KOPT-K1 (cell line): Measurements from ENCODE around the gene TBC1D22A.
"Not testable (repeated sequence)": the region's sequence is repeated elsewhere in the genome, so short reads cannot be mapped to it uniquely, and the experiment has no call there.

ENCODE experiments used
- H3K27ac ChIP-seq: fragments of 200-600 bp; sonication (generic); 2 replicates; pipeline ENCODE4 v1.5.1; 2016; ENCODE audit warnings: antibody characterized with exemption, mild to moderate bottlenecking, low read depth, low read length; ENCODE audit not compliant: poor library complexity, severe bottlenecking
- H3K36me3 ChIP-seq: fragments of 200-600 bp; sonication (generic); 2 replicates; pipeline ENCODE4 v1.5.1; 2017; ENCODE audit warnings: antibody characterized with exemption, mild to moderate bottlenecking, low read length, moderate library complexity; ENCODE audit not compliant: insufficient read depth
- H3K9me3 ChIP-seq: fragments of 200-600 bp; sonication (generic); 2 replicates; pipeline ENCODE4 v1.5.1; 2017; ENCODE audit warnings: antibody characterized with exemption, low read length, mild to moderate bottlenecking; ENCODE audit not compliant: insufficient read depth, poor library complexity, severe bottlenecking

Gene TBC1D22A

DNA sequence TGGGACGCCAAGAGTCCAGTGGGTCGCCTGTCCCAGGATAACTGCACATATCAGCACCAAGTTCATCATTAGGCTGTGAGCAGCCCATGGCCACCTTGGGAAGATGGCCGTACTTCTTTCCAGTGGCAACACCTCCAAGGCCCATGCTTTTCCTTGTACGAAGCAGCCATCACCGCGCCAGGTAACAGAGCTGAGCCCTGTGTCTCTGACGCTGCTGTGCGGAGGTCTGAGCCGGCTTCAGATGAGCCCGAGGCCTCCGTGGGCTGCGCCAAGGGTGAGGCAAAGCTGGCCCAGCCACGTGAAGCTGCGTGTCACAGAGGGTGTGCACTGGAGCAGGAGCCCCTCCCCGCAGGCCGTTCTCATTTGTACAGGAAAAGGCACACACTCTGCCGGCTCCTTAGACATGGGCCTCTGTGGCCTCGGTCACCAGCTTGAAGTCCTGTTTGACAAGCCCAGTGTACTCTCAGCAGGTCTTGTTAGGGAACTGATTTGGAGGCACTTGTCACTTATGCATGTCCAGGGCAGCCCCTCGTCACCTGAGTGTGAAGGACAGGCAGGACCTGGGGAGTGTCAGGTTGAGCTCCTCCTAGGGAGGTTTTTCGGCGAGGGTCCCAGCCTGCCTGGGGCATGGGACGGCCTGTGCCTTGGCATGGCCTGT lies 401.5 kb downstream of the TBC1D22A start:
- peaks cover 9% of the 10 kb centered on the region; the same call in 1 of the 2 replicates for H3K36me3 ChIP-seq
- H3K9me3 ChIP-seq, result peaks cover 7% of the 10 kb centered on the region
- no peak overlapping the region for H3K27ac ChIP-seq

DNA sequence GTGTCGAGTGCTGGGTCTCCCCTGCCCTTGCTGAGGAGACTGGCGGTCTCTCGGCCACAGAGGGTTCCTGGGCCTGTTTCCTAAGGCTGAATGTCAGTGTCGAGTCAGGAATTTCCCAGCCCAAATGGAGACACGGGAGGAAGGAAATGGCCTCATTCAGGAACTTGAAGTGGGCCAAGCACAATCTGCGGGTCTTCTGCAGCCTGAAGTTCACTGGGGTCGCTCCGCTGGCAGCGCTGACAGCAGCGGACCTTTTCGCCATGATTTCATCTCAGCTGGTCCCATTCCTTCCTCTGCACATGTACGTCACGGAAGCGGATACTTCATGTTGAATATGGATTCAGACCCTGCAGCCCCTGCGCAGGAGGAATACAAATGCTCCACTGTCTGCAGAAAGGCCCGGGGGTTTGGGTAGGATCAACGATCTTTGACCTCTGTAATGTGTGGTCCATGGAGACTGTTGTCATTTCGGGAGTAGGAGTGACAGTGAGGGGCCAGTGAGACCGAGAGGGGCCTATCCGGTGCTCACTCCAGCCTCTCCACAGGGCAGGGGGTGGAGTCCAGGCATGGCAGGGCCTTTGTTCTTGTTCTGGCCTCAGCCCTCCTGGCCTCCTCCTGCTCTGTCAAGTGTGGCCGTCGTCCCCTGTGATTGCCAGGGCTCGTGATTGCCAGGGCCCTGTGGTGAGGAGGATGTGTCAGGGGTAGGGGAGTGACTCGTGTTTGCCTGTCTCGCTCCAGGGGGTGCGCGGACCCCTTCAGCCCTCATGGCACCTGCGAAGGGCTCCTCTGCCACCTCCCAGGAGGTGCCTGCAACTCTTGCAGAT lies 402.3 kb downstream of the TBC1D22A start:
- H3K27ac ChIP-seq, result no peak overlapping the region
- H3K9me3 ChIP-seq, result peaks cover 7% of the 10 kb centered on the region
- peaks cover 1% of the 10 kb centered on the region; the same call in 1 of the 2 replicates for H3K36me3 ChIP-seq

DNA sequence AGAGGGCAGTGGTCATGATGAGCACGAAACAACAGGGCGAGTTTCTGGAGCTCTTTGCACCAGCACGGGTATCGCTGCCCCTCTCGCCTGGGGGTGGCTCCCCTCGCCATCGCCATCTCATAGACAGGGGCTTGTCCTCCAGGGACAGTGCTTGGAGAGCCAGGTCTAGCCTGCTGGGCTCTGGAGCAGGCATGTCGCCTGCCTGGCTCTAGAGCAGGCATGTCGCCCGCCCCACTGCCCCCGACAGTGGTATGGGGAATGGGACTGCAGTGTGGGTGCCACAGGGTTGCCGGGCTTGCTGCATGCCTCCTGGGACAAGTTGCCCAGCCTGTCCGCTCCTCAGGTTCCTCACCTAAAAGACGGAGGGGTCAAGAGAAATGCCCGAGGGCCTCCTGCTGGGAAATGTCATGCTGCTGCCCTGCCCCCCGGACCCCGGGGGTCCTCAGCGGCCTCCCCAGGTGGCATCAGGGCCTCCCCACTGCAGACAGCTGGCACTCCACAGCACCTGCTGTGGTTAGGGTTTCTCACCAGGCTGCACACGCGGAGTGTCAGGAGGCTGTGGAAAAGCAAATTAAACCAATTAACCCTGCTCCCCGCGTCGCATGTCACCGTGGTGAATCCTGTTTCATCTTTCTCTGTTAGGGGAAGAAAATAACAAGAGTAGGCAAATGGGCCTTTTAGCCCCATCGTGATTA lies 403.0 kb downstream of the TBC1D22A start:
- no peak overlapping the region for H3K27ac ChIP-seq
- H3K9me3 ChIP-seq, result peaks cover 7% of the 10 kb centered on the region
- H3K36me3 ChIP-seq, result no peaks in the 10 kb centered on the region

DNA sequence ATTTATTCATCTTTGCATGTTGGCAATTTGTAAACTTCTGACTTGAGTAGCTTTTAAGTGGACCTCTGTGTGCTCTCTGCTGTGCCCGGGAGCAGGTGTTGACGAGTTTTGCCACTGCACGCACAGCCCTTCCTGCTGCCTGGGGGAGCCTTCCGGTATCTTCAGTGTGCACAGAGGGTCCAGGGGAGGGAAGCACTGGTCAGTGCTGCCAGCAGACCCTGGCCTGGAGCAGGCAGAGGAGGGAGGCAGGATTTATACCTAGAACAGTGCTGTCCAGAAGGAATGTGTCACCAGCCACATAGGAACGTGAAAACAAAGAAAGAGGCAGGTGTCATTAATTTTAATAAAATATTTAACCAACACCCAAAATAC lies 403.6 kb downstream of the TBC1D22A start:
- no peak overlapping the region for H3K27ac ChIP-seq
- no peaks in the 10 kb centered on the region for H3K36me3 ChIP-seq
- H3K9me3 ChIP-seq, result peaks cover 7% of the 10 kb centered on the region

DNA sequence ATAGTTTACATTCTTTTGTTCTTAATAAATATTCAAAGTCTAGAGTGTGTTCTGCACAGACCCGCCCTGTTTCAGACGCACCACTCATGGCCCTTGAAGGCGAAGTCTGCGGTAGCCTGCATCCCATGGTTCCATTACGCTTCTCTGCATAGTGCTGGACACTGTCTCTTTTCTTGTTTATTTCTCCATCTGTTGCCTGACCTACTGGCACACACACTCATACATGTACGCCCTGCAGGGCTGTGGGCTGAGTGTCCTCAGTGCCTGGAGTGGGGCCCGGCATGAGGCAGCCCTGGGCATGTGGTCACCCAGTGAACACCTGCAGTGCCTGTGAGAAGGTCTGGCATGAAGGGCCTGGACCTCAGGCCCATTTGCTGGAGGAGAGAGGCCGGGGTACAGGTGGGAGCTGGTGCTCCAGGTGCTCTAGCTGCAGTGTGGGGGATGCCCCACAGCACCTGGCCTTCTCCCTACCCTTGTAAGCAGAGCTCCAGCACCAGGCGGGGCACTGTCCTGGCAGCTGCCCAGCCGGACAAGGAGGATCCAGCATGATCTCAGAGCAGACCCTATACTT lies 404.1 kb downstream of the TBC1D22A start:
- Histone ChIP-seq H3K36me3 (no peaks in the 10 kb centered on the region), H3K27ac (no peak overlapping the region), H3K9me3 (peaks cover 7% of the 10 kb centered on the region)

DNA sequence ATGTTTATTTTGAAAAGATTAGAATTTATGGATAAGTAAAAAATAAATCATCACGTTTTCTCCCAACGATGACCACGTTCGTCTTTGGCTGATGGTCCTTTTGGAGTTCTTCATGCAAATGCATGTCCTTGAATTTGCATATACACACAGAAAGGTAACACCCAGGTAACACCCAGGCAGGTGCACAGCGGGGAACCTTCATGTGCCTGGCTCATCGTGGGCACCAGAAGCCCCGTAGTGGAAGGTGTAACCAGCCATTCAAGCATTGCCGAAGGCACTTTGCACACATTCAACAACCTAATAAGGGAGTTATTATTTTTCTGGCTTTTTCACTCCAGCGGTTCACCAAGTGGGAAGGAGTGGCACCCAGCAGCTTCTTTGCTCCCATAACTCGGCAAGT lies 404.6 kb downstream of the TBC1D22A start:
- peaks cover 7% of the 10 kb centered on the region for H3K9me3 ChIP-seq
- no peaks in the 10 kb centered on the region for H3K36me3 ChIP-seq
- H3K27ac ChIP-seq, result no peak overlapping the region

DNA sequence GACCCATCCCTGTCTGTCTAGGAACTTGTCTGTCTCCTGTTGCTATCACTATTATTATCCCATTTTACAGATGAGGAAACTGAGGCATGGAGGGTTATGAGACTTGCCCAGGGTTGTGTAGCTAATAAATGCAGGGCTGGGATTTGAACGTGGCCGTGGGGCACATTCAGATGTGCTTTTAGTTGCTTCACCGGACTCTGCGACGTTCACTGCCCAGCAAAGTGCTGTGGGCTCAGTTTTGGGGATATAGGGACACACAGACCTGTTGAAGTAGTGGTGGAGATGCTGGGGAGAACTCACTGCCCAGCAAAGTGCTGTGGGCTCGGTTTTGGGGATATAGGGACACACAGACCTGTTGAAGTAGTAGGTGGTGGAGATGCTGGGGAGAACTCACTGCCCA lies 405.5 kb downstream of the TBC1D22A start:
- H3K36me3 ChIP-seq, H3K9me3 ChIP-seq, H3K27ac ChIP-seq: not testable (repeated sequence)

DNA sequence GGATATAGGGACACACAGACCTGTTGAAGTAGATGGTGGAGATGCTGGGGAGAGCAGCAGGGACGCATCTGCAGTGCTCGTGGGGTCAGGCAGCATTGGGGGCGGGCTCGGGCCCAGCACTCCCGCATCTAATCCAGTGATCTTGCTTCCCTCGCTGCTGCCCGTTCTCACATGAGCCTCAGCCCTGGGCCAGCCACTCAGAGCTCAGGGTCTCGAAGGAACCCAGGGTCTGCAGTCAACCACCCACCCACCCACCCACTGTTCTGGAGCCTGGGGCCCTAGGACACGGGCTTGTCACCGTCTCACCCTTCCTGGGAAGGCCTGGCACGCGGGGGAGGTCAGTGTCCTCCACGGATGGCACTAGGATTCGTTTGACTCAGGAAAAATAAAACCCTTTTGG lies 406.0 kb downstream of the TBC1D22A start:
- Histone ChIP-seq H3K9me3 (peaks cover 7% of the 10 kb centered on the region), H3K27ac (no peak overlapping the region), H3K36me3 (no peaks in the 10 kb centered on the region)

DNA sequence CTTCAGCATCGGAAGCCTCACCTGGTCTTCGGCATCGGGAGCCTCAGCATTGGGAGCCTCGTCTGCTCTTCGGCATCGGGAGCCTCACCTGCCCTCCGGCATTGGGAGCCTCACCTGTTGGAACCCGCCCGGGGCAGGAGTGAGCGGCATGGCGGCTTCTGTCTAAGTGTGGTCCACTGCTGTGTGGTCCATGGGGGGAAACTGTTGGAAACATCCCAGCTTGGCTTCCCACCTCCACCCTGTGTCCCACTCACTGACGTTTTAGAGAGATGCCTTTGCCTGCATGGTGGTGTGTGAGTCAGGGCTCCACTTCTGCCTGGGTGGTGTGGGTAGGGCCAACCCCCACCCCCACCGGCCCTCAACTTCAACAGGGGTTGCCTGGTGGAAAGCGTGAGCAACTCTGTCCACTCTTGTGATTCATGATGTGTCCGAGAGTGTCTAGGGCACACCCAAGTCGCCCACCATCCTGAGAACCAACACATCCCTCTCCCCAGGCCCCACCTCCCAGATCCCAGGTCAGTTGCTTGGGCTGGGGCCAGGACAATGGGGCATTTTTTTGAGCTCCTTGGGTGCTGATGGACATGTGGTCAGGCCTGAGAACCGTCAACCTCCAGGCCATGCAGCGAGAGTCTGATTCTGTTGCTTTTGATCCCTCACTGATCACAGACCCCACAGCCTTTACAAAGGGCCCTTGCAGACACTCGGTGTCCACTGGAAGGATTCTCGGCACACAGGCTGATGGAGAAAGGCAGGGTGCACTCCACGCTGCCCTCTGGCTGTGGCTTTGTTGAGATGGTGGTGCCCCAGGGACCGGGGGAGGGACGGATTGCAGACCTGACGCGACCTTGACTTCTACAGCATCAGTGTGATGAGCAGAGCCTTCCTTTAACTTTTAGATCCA lies 406.7 kb downstream of the TBC1D22A start:
- Histone ChIP-seq H3K9me3 (peaks cover 7% of the 10 kb centered on the region), H3K27ac (no peak overlapping the region), H3K36me3 (no peaks in the 10 kb centered on the region)

DNA sequence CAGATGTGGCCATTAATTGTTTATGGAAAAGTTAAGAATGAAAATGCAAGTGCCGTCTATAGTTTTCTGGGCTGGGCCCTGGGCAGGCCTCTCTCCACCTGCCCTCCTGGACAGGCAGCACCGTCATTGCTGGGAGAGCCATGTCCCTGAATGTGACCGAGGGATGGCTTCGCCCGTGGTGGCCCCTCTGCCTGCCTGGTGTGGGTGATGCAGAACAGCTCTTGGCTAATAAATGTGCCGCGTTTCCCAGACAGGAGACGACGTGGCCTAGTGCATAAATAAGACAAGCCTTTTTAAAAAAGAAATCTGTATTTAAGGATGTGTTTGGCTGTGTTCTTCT lies 407.3 kb downstream of the TBC1D22A start:
- H3K27ac ChIP-seq, result no peak overlapping the region
- H3K9me3 ChIP-seq, result peaks cover 7% of the 10 kb centered on the region
- H3K36me3 ChIP-seq, result no peaks in the 10 kb centered on the region

DNA sequence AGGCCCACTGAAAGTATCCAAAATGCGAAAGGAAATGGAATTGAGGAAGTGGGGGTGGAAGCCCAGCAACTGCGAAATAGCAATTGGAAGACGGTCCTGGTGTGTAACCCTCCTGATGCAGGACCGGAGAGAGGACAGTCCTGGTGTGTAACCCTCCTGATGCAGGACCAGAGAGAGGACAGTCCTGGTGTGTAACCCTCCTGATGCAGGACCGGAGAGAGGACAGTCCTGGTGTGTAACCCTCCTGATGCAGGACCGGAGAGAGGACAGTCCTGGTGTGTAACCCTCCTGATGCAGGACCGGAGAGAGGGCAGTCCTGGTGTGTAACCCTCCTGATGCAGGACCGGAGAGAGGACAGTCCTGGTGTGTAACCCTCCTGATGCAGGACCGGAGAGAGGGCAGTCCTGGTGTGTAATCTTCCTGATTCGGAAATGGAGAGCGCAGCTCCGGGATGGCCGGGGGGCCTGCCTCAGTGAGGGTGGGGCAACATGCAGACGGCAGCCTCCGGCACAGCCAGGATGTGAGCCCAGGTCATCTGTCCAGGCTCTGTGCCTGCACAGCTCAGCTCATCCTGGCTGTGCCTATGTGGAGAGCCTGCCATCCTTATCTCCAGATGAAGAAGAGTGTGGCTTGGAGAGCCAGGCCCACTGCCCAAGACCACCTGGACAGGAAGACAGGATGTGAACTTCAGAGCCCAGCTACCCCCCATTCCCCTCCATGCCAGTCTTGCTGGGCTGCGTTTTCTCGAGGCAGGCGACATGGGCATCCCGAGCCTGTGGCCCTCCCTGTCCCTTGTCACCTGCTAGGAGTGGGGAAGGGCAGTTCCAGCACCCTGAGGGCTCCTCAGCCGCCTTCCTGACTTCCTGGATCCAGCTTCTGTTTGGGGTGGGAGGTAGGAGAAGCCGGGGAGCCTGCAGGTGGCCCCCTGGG lies 408.3 kb downstream of the TBC1D22A start:
- not testable (repeated sequence) for H3K27ac ChIP-seq, H3K9me3 ChIP-seq, H3K36me3 ChIP-seq

DNA sequence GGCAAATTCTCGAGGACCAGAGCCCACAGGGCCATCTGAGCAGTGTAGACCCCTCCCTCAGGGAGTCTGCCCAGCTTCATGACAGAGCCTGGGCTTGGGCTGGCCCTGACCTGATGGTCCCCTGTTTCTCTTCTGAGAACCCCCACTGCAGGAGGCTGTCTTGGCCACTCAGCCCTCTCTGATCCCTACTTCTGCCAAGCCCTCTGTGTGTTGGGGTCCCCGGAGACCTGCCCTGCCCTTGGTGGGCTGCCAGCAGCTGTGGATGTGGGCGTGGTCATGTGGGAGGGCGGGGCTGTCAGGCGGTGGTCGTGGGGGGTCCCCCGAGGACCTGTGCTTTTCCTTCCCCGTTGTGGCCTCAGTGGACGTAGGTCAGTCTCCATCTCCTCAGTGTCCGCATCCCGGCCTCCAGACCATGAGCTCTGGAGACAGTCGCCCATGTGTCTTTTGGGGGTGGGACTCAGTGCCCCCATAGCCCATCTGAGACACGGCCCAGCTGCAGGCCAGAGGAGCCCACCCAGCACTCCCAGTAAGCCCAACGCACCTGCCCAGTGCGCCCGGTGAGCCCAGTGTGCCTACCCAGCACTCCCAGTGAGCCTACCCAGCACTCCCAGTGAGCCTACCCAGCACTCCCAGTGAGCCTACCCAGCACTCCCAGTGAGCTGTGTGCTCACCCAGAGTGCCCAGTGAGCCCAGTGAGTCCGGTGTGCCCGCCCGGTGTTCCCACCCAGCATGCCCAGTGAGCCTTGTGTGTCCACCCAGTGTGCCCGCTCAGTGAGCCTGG lies 409.2 kb downstream of the TBC1D22A start:
- Histone ChIP-seq H3K27ac (no peak overlapping the region), H3K9me3 (peaks cover 7% of the 10 kb centered on the region), H3K36me3 (no peaks in the 10 kb centered on the region; the same call in 1 of the 2 replicates)
